22Rv1 (cell line): ENCODE measurements around the gene DSCAML1.

Experiments
- CTCF ChIP-seq: fragments of 450-650 bp; IDR thresholded peaks from 2 replicates; pipeline ENCODE4 v1.5.1; 2017; ENCODE audit warnings: mild to moderate bottlenecking
- ZFX ChIP-seq: fragments of 450-650 bp; IDR thresholded peaks from 2 replicates; pipeline ENCODE4 v1.6.1; 2017; ENCODE audit warnings: antibody characterized with exemption, borderline replicate concordance

GRCh38 chr11:117668321-117668751, 128.7 kb downstream of the DSCAML1 start:
- TF ChIP-seq CTCF (no peak), ZFX (no peak)
